Thoracic aorta (tissue), 2 donors: Measurements from ENCODE around the gene LGALS3BP. TPM values are rescaled to one million over a fixed set of nuclear protein-coding genes. Genes with fewer than 3 reads are reported as not detected.

Experiments
- ATAC-seq: fragments of 150-250 bp; one replicate; pipeline ENCODE4 v1.8.0; 2017; ENCODE audit warnings: low read depth; ENCODE audit not compliant: insufficient number of reproducible peaks, low FRiP score
- DNase-seq: peaks from one replicate; pipeline ENCODE4 v3.0.0-alpha.2; 2020; ENCODE audit warnings: low spot score
- H3K27ac ChIP-seq, 2 donors: fragments of 200-600 bp; sonication (generic); 1 replicate in 1 of 2; 2 replicates in 1 of 2; pipeline ENCODE4 v1.5.1; 2016; ENCODE audit warnings: mild to moderate bottlenecking in 2 of 2, moderate library complexity in 2 of 2
- H3K27me3 ChIP-seq: fragments of 200-600 bp; sonication (generic); replicated peaks from 2 replicates; pipeline ENCODE4 v1.6.0; 2016; ENCODE audit warnings: mild to moderate bottlenecking; ENCODE audit not compliant: insufficient read depth
- H3K36me3 ChIP-seq: fragments of 200-600 bp; sonication (generic); one replicate; pipeline ENCODE4 v1.5.1; 2016
- H3K4me1 ChIP-seq, 2 donors: fragments of 200-600 bp; sonication (generic); 1 replicate in 1 of 2; 2 replicates in 1 of 2; pipeline versions ENCODE4 v1.5.1 to v1.6.0; 2016; ENCODE audit warnings: low read depth in 2 of 2, mild to moderate bottlenecking in 1 of 2; ENCODE audit not compliant: control insufficient read depth in 1 of 2
- H3K4me3 ChIP-seq: fragments of 200-600 bp; sonication (generic); 2 replicates; pipeline ENCODE4 v1.5.1; 2016; ENCODE audit warnings: mild to moderate bottlenecking
- H3K9me3 ChIP-seq: fragments of 200-600 bp; sonication (generic); 2 replicates; pipeline ENCODE4 v1.5.1; 2016
- CTCF ChIP-seq: fragments of 200-600 bp; sonication (generic); IDR thresholded peaks from one replicate; pipeline ENCODE4 v1.5.1; 2019; ENCODE audit warnings: antibody characterized with exemption
- total RNA-seq, 2 donors: library from RNA; depleted of rRNA; stranded (reverse); fragments of >200 nt; gene quantifications; one replicate each; pipeline versions ENCODE4 v1.1.0 to v1.2.3, GENCODE V29; 2016

The LGALS3BP gene
- total RNA-seq, 2 donors from 2014 or later: 205 to 308 TPM

- Histone ChIP-seq H3K36me3 (no peaks in the 10 kb centered on the region), H3K4me3 (no peak overlapping the region), H3K9me3 (no peaks in the 10 kb centered on the region), H3K27ac (no peak overlapping the region), H3K27me3 (no peaks in the 10 kb centered on the region), H3K4me1 (peaks cover 29 to 40% of the 10 kb centered on the region in 2 donors)
- ATAC-seq (no peak), DNase-seq (no peak)
- no peak for TF ChIP-seq CTCF
These were observed 38.6 kb upstream of the LGALS3BP start for GRCh38 chr17:79018370-79018695.

GRCh38 chr17:79017546-79018369 is 38.0 kb upstream of the LGALS3BP start:
- ATAC-seq (no peak), DNase-seq (no peak)
- no peak for TF ChIP-seq CTCF
- H3K27ac ChIP-seq: no peak overlapping the region
- no peaks in the 10 kb centered on the region for H3K9me3 ChIP-seq
- no peaks in the 10 kb centered on the region for H3K27me3 ChIP-seq
- no peaks in the 10 kb centered on the region for H3K36me3 ChIP-seq
- no peak overlapping the region for H3K4me3 ChIP-seq
- H3K4me1 ChIP-seq: peaks cover 24 to 34% of the 10 kb centered on the region in 2 donors

GRCh38 chr17:79014158-79014758 is 34.5 kb upstream of the LGALS3BP start:
- Histone ChIP-seq H3K4me1 (peaks cover 5 to 8% of the 10 kb centered on the region in 2 donors), H3K27me3 (no peaks in the 10 kb centered on the region), H3K36me3 (no peaks in the 10 kb centered on the region), H3K9me3 (no peaks in the 10 kb centered on the region), H3K27ac (no peak overlapping the region), H3K4me3 (no peak overlapping the region)
- DNase-seq (no peak), ATAC-seq (no peak)
- TF ChIP-seq CTCF: no peak

- no peak overlapping the region for H3K4me3 ChIP-seq
- H3K27me3 ChIP-seq: no peaks in the 10 kb centered on the region
- H3K27ac ChIP-seq: no peak overlapping the region
- peaks cover 15 to 20% of the 10 kb centered on the region in 2 donors for H3K4me1 ChIP-seq
- H3K9me3 ChIP-seq: no peaks in the 10 kb centered on the region
- ATAC-seq (no peak), DNase-seq (no peak)
- no peak for TF ChIP-seq CTCF
- H3K36me3 ChIP-seq: no peaks in the 10 kb centered on the region
These were observed 32.9 kb upstream of the LGALS3BP start for GRCh38 chr17:79012563-79013134.

DNA sequence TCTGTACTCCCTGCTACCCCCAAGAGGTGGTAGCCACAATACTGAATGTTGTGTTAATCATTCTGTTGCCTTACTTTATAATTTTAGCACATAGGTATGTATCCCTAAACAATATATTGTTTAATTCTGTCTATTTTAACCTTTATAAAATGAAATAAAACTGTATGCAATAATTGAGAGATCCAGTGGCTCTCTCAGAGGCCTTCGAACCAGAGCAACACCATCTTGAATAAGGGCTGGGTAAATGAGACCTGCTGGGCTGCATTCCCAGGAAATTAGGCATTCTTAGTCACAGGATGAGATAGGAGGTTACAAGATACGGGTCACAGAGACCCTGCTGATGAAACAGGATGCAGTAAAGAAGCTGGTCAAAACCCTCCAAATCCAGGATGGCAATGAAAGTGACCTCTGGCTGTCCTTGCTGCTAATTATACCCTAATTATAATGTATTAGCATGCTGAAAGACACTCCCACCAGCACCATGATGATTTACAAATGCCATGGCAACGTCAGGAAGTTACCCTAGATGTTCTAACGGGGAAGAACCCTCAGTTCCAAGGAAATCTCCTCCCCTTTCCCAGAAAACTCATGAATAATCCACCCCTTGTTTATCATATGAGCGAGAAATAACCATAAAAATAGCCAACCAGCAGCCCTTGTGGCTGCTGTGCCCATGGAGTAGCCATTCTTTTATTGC is 31.9 kb upstream of the LGALS3BP start:
- Histone ChIP-seq H3K9me3 (no peaks in the 10 kb centered on the region), H3K27ac (no peak overlapping the region), H3K27me3 (no peaks in the 10 kb centered on the region), H3K36me3 (no peaks in the 10 kb centered on the region), H3K4me1 (peaks cover 15 to 25% of the 10 kb centered on the region in 2 donors), H3K4me3 (no peak overlapping the region)
- no peak for ATAC-seq
- DNase-seq: no peak
- no peak for TF ChIP-seq CTCF
